OCI-LY3 (cell line): ENCODE measurements around the gene RPL29.

Experiments used
- EZH2phosphoT487 ChIP-seq: fragments of 200-600 bp; shearing (Covaris generic); IDR thresholded peaks from 2 replicates; pipeline ENCODE4 v1.6.1; 2018; ENCODE audit warnings: antibody characterized with exemption, mixed run types, low read depth
- TF ChIP-seq, protein P1 (sequence below): fragments of 200-600, 300-600 bp; sonication (generic); IDR thresholded peaks from 2 replicates; pipeline ENCODE4 v1.5.1; 2014; ENCODE audit warnings: antibody characterized with exemption, low read length, low read depth

GRCh38 chr3:51954713-51955112 is 41.0 kb downstream of the RPL29 start:
- TF ChIP-seq, protein P1, sequence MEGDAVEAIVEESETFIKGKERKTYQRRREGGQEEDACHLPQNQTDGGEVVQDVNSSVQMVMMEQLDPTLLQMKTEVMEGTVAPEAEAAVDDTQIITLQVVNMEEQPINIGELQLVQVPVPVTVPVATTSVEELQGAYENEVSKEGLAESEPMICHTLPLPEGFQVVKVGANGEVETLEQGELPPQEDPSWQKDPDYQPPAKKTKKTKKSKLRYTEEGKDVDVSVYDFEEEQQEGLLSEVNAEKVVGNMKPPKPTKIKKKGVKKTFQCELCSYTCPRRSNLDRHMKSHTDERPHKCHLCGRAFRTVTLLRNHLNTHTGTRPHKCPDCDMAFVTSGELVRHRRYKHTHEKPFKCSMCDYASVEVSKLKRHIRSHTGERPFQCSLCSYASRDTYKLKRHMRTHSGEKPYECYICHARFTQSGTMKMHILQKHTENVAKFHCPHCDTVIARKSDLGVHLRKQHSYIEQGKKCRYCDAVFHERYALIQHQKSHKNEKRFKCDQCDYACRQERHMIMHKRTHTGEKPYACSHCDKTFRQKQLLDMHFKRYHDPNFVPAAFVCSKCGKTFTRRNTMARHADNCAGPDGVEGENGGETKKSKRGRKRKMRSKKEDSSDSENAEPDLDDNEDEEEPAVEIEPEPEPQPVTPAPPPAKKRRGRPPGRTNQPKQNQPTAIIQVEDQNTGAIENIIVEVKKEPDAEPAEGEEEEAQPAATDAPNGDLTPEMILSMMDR: no peak
- TF ChIP-seq EZH2phosphoT487: no peak
